Activated T-cell treated with anti-CD3 and anti-CD28 coated beads for 1 hour (primary cell): ENCODE measurements around the gene RABGGTA.

Experiments
- DNase-seq: peaks from one replicate; pipeline ENCODE4 v3.0.0-alpha.2; 2020; ENCODE audit warnings: low read depth

RABGGTA gene

DNA sequence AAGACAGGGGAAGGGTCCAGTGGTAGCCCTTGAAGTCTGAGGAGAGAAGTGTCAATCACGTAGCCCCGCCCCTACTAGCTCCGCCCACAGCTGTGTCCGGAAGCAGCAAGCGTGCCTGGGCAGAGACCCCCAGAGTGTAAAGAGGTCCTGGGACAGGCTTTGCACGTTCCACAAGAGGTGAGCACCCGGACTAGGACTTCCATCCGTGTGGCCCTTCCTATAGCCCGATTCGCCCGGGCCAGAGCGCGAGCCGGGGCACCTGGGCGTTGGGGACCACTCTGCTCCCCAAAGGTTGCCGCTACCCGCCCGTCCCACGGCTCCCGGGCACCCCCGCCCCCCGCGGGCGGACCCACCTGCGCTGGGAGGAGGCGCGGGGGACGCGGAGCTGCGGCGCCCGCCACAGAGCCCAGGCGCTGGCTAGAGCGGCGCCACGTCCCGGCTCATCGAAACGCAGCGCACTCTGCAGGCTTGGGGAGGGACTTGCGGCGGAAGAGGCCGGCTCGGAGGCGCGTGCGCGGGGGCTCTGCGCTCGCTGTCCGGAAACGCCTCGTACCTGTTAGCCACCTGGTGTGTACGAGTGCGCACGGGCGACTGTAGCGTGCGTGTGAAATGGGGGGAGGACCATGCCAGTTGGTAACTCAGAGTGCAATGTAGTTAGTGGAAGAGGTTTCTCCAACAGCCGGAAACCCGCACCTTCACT is at the start of gene RABGGTA:
Gene RABGGTA (minus strand): TSS at position 464 of the 700 bp plus-strand sequence. CDS start 482 bp downstream, outside the sequence.
- DNase-seq: peak; percentile 84

DNA sequence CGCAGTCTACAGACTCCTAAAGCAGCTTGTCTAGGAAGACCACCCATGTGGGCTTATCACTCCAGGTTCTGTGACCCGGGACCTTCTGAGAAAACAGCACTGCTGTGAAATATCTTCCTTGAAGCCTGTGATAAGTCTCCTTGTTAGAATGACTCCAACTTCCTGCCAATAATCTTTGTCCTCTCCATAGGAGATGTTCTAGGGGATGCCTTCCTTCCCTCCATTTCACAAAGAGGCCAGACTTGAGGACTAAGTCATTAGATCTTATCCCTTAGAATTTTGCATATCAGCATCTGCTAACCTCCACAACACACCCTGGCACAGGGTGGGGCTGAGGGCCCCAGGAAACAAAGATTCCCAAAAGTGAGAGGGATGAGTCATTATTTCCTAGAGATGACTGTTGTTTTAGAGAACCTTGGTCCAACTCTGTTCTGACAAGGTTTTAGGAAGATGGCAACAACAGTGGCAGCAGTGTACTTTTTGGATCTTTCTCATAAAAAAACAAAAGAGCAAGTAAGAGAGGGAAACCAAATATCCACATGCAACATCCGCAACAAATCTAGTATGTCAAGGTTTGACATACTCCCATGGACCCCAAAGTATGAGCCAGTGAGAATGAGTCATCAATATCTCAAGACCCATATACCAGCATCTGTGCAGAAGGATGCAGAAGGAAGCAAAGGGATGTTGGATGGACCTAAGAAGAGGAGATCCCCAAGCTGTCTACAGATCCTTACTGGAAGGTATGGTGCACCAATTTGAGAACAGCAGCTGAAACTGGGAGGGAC is 45.9 kb upstream of the RABGGTA start:
- DNase-seq: no peak

DNA sequence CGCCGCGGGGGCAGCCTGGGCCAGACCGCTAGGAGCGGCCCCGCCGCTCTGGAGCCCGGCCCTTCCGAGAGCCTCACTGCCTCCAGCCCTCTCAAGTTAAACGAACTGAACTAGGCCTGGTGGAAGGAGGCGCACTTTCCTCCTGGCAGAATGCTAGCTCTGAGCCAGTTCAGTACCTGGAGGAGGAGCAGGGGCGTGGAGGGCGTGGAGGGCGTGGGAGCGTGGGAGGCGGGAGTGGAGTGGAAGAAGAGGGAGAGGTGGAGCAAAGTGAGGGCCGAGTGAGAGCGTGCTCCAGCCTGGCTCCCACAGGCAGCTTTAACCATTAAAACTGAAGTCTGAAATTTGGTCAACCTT is 45.2 kb upstream of the RABGGTA start:
- no peak for DNase-seq

GRCh38 chr14:24315807-24316596 is 44.6 kb upstream of the RABGGTA start:
- no peak for DNase-seq

DNA sequence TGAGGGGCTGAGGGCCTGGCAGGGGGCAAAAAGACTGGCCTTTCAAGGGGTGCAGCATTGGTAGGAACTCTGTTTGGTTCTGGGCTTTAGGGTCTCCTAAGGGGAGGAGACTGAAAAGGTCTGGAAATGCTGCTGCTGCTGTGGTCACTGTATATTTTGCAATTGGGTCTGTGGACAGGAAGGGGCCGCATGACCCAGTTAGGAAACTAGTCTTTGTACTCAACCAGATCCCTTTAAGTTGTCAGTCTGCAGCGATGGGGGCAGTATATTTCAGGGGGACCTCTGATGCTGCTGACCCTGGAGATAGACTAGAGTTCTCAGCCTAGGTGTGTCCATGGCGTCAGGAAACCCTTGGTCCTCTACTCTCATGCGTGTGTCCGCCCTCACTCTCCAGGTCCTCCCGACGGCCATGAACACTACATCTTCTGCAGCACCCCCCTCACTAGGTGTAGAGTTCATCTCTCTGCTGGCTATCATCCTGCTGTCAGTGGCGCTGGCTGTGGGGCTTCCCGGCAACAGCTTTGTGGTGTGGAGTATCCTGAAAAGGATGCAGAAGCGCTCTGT is 43.9 kb upstream of the RABGGTA start:
- no peak for DNase-seq

- DNase-seq: no peak
Observed at GRCh38 chr14:24314377-24315193, 43.2 kb upstream of the RABGGTA start.

GRCh38 chr14:24313913-24314312 is 42.5 kb upstream of the RABGGTA start:
- no peak for DNase-seq

DNA sequence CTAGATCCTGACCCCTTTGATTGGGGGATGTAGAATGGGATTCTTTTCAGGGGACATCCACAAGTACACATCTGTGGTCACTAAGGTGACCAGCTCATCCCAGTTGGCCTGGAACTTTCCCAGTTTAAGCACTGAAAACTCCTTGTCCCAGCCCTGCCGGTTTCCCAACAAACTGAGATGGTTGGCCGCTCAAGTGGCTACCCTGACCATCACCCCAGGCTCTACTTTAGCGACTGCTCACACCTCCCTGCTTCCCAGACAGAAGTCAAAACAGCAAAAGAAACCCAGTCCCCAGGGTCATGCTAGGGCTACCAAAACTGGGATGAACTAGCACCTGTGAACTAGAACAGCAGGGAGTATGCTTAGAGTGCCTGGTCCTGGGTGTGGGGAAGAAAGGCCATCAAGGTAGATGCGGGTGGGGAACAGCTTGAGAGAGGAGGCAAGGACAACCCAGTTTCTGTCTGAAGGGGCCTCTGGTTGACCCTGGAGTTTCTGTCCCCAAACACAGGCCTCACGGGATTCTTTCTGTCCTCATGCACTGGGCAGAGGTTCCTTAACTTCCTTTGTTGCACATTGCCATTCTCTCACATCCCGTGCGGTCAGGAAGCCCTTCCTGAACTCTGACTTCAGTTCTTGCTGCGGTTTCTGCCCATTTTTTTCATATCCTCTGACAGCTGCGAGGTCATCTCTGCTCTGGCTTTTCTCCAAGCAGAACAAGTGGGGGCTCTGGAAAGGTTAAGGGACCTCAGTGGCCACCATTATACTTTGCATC is 41.5 kb upstream of the RABGGTA start:
- DNase-seq: no peak

GRCh38 chr14:24311837-24312615 is 40.6 kb upstream of the RABGGTA start:
- DNase-seq: no peak

GRCh38 chr14:24310646-24311604 is 39.5 kb upstream of the RABGGTA start, which contains the start of gene LTB4R:
Gene LTB4R, plus strand, starts transcription at chr14:24311502. Its CDS starts 4,150 bp downstream, at chr14:24315652.
- peak; percentile 41 for DNase-seq

- DNase-seq: no peak
Observed at GRCh38 chr14:24310265-24310645, 38.9 kb upstream of the RABGGTA start.

GRCh38 chr14:24309538-24310264 is 38.3 kb upstream of the RABGGTA start, which contains the start of gene LTB4R2:
Gene LTB4R2, plus strand, starts transcription at chr14:24310140. Its CDS starts 525 bp downstream, at chr14:24310665.
- no peak for DNase-seq

- DNase-seq: no peak
Observed at GRCh38 chr14:24308342-24309124, 37.1 kb upstream of the RABGGTA start.

- peak; percentile 53 for DNase-seq
Observed at GRCh38 chr14:24307575-24308341, 36.4 kb upstream of the RABGGTA start, which contains the start of gene CIDEB. Gene CIDEB, minus strand, starts transcription at chr14:24307977. Its CDS starts 119 bp downstream, at chr14:24307858.

GRCh38 chr14:24307156-24307574 is 35.8 kb upstream of the RABGGTA start:
- no peak for DNase-seq

DNA sequence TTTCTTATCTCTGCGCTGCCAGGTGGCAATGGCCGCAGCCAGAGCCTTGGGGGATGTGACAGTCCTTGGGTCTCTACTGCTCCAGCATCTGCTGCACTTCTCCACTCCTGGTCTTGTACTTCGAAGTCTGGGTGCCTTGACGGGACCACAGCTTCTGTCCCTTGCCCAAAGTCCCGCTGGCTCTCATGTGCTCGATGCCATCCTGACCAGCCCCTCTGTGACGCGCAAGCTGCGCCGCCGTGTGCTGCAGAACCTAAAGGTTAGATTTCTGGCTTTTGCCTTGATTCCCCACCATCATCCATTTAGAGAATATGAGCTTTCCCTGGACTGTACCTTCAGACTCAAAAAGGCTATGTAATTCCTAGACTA is 32.6 kb upstream of the RABGGTA start:
- DNase-seq: no peak
